ENCODE data around the gene TNPO3. TPM values are rescaled to one million over a fixed set of nuclear protein-coding genes. Genes with fewer than 3 reads are reported as not detected.

TNPO3 gene
- total and polyA plus RNA-seq, 4 donors: 12.3 to 45.9 (median 25.9) TPM

- H3K4me3 ChIP-seq: no peak overlapping the region
- H3K27ac ChIP-seq (ENCODE audit: low read depth in 1 of 2, low read length in 1 of 2): peak overlapping the region in 1 of 2 donors; percentile 26
- TF ChIP-seq, protein P1, sequence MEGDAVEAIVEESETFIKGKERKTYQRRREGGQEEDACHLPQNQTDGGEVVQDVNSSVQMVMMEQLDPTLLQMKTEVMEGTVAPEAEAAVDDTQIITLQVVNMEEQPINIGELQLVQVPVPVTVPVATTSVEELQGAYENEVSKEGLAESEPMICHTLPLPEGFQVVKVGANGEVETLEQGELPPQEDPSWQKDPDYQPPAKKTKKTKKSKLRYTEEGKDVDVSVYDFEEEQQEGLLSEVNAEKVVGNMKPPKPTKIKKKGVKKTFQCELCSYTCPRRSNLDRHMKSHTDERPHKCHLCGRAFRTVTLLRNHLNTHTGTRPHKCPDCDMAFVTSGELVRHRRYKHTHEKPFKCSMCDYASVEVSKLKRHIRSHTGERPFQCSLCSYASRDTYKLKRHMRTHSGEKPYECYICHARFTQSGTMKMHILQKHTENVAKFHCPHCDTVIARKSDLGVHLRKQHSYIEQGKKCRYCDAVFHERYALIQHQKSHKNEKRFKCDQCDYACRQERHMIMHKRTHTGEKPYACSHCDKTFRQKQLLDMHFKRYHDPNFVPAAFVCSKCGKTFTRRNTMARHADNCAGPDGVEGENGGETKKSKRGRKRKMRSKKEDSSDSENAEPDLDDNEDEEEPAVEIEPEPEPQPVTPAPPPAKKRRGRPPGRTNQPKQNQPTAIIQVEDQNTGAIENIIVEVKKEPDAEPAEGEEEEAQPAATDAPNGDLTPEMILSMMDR (IDR thresholded peaks at IDR 0.05; ENCODE audit: control extremely low read depth, extremely low read depth): no peak
- peaks cover 0 to 21% (median 6%) of the 10 kb centered on the region in 3 donors for H3K27me3 ChIP-seq (ENCODE audit: control insufficient read depth in 3 of 3, insufficient read depth in 3 of 3, low read length in 2 of 3)
- no peak overlapping the region for H3K9ac ChIP-seq (ENCODE audit: insufficient read depth in 1 of 2, low read length in 2 of 2)
- peaks cover 0 to 1% (median 0%) of the 10 kb centered on the region in 4 donors for H3K9me3 ChIP-seq (ENCODE audit: control insufficient read depth in 4 of 4, insufficient read depth in 3 of 4, low read length in 3 of 4)
- ATAC-seq (ENCODE audit: insufficient read depth, low FRiP score) (no peak), DNase-seq (peak in 1 of 3 donors; percentile 45)
- H3K4me1 ChIP-seq (ENCODE audit: control insufficient read depth in 5 of 5, insufficient read depth in 5 of 5, low read length in 5 of 5): peaks cover 0 to 8% (median 0%) of the 10 kb centered on the region in 5 donors
- no peaks in the 10 kb centered on the region for H3K36me3 ChIP-seq (ENCODE audit: control insufficient read depth in 4 of 4, insufficient read depth in 4 of 4, low read length in 4 of 4)
- 38 to 48% methylated on average over 15 of the region's 15 CpGs for WGBS, 2 donors
These were observed 121.6 kb downstream of the TNPO3 start for GRCh38 chr7:128933180-128933891.

GRCh38 chr7:128932862-128933179, 122.1 kb downstream of the TNPO3 start:
- H3K27me3 ChIP-seq (ENCODE audit: control insufficient read depth in 3 of 3, insufficient read depth in 3 of 3, low read length in 2 of 3): peaks cover 0 to 19% (median 6%) of the 10 kb centered on the region in 3 donors
- no peak overlapping the region for H3K9ac ChIP-seq (ENCODE audit: insufficient read depth in 1 of 2, low read length in 2 of 2)
- TF ChIP-seq, protein P1 (IDR thresholded peaks at IDR 0.05; ENCODE audit: control extremely low read depth, extremely low read depth): no peak
- H3K36me3 ChIP-seq (ENCODE audit: control insufficient read depth in 4 of 4, insufficient read depth in 4 of 4, low read length in 4 of 4): no peaks in the 10 kb centered on the region
- 39 to 67% methylated on average over 4 of the region's 4 CpGs for WGBS, 2 donors
- no peak overlapping the region for H3K27ac ChIP-seq (ENCODE audit: low read depth in 1 of 2, low read length in 1 of 2)
- H3K4me3 ChIP-seq: no peak overlapping the region
- no peak for ATAC-seq (ENCODE audit: insufficient read depth, low FRiP score)
- no peak for DNase-seq
- peaks cover 0 to 4% (median 0%) of the 10 kb centered on the region in 5 donors for H3K4me1 ChIP-seq (ENCODE audit: control insufficient read depth in 5 of 5, insufficient read depth in 5 of 5, low read length in 5 of 5)
- H3K9me3 ChIP-seq (ENCODE audit: control insufficient read depth in 4 of 4, insufficient read depth in 3 of 4, low read length in 3 of 4): peaks cover 0 to 1% (median 0%) of the 10 kb centered on the region in 4 donors

DNA sequence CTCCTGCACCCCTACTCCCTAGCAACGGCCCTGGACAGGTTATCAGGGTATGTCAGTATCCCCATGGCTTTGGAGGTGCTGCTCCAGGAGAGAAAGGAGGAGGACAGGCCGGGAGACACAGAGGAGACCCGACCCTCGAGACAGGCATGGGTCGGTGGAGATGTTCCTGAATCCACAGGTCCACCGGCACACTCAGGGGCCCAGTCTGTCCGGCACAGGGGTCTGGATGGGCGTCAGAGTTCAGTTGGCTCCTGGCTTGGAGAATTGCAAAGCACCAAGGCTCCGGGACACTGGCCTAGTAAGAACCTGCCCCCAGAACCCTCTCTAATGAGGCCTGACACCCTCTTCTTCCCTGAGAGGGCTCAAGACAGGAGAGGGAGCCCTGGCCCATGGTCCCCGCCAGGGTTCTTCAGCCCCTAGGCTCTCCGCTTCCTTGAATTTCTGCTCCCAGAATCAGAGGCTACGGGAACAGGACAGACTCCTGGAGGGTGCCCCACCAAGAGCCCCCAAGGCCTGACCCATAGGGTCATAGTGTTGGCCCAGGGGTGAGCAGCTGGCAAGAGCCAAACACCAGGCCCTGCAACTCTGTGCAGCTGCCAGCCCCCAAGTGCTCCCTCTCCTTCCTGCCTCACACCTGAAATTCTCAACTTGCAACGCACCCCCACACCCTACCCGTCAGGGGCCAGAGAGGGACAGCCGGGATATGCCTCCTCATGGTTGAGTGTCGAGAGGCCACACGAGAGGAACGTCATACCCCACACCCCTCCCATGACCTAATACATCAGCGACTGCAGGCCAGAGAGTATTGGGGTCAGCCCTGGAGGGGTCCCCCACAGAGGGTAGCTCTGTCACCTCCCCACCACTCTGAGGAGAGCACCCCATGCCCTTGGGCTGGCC, 122.7 kb downstream of the TNPO3 start:
- TF ChIP-seq, protein P1 (IDR thresholded peaks at IDR 0.05; ENCODE audit: control extremely low read depth, extremely low read depth): no peak
- Histone ChIP-seq H3K27me3 (ENCODE audit: control insufficient read depth in 3 of 3, insufficient read depth in 3 of 3, low read length in 2 of 3) (peaks cover 0 to 15% (median 6%) of the 10 kb centered on the region in 3 donors), H3K4me1 (ENCODE audit: control insufficient read depth in 5 of 5, insufficient read depth in 5 of 5, low read length in 5 of 5) (no peaks in the 10 kb centered on the region), H3K9ac (ENCODE audit: insufficient read depth in 1 of 2, low read length in 2 of 2) (no peak overlapping the region), H3K36me3 (ENCODE audit: control insufficient read depth in 4 of 4, insufficient read depth in 4 of 4, low read length in 4 of 4) (no peaks in the 10 kb centered on the region), H3K9me3 (ENCODE audit: control insufficient read depth in 4 of 4, insufficient read depth in 3 of 4, low read length in 3 of 4) (peaks cover 0 to 1% (median 0%) of the 10 kb centered on the region in 4 donors), H3K27ac (ENCODE audit: low read depth in 1 of 2, low read length in 1 of 2) (no peak overlapping the region), H3K4me3 (no peak overlapping the region)
- ATAC-seq (ENCODE audit: insufficient read depth, low FRiP score) (no peak), DNase-seq (no peak)
- WGBS, 2 donors: 88 to 90% methylated on average over 17 to 19 of the region's 19 CpGs
